ENCODE results near the gene RBBP9.
"Not testable (repeated sequence)": the region's sequence is repeated elsewhere in the genome, so short reads cannot be mapped to it uniquely, and the experiment has no call there.

Gene RBBP9

DNA sequence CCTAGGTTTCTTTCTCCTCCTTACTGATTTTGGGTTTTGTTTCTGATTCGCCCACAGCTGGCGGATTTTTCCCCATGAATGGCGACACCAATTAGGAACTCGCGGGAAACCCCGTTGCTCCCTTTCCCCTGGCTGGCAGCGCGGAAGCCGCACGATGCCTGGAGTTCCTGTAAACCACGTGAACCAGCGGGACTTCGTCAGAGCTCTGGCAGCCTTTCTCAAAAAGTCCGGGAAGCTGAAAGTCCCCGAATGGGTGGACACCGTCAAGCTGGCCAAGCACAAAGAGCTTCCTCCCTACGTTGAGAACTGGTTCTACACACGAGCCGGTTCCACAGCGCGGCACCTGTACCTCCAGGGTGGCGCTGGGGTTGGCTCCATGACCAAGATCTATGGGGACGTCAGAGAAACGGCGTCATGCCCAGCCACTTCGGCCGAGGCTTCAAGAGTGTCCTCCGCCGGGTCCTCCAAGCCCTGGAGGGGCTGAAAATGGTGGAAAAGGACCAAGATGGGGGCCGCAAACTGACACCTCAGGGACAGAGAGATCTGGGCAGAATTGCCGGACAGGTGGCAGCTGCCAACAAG lies 7.5 kb upstream of the RBBP9 start:
- no peak for DNase-seq (ENCODE audit: low spot score)

DNA sequence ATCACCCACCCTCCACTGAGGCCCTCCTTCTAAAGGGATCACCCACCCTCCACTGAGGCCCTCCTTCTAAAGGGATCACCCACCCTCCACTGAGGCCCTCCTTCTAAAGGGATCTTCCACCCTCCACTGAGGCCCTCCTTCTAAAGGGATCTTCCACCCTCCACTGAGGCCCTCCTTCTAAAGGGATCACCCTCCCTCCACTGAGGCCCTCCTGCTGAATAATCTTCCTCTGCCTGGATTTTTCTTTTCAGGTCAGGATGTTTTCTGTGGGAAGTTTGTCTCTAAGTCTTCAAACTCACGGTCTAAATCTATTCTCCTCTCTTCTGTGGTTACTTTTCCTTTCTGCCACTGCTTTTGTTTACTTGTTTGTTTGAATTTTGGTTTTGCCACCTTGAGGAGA lies 4.6 kb upstream of the RBBP9 start:
- not testable (repeated sequence) for DNase-seq (ENCODE audit: low spot score)

DNA sequence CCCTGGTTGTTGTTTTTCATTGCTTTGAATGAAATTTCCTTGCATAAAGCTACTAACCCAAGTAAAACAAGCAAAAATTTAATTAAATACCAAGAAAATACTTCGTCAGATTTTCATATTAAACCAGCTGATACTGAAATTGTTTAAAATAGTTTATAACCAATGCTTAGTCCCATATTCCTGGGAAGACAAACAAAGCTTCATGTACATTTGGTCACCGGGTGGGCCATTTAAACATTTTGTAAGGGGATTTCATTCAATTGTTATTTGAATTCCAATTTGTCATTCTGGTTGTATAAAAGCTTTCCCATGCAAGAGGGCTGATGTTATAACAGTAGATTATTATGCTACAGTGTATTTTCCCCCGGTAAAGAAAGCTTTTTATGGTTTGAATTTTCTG lies 578 bp upstream of the RBBP9 start:
- no peak for DNase-seq (ENCODE audit: low spot score)

DNA sequence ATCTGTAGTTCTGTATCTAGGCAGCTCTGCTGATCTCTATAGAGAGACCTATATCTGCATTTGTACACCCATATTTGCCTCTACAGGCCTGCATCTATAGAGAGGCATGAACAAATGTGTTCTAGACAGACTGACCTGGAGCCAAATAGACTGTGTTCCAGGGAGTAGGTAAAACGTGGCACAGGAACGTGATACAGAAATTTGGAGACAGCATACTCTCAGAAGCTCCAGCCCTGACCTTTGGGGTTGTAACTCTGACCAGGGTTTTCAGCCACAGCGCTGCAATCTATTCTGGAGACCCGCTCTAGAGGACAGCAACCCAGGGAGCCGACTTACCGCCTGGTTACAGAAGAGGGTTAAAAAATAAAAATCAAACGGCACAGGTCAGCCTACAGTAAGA lies 983 bp downstream of the RBBP9 start:
- DNase-seq (ENCODE audit: low spot score), result no peak

DNA sequence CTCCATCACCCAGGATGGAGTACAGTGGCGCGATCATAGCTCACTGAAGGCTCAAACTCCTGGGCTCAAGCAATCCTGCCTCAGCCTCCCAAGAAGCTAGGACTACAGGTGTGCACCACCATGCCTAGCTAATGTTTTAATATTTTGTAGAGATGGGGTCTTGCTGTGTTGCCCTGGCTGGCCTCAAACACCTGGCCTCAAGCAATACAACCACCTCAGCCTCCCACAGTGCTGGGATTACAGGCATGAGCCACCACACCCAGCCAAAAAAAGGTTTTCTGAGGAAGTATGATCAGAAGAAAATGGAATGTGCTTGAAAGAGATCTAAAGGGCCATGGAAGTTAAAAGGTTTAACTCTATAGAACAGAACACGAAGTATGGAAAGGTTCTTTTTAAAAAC lies 8.7 kb downstream of the RBBP9 start:
- no peak for DNase-seq (ENCODE audit: low spot score)

DNA sequence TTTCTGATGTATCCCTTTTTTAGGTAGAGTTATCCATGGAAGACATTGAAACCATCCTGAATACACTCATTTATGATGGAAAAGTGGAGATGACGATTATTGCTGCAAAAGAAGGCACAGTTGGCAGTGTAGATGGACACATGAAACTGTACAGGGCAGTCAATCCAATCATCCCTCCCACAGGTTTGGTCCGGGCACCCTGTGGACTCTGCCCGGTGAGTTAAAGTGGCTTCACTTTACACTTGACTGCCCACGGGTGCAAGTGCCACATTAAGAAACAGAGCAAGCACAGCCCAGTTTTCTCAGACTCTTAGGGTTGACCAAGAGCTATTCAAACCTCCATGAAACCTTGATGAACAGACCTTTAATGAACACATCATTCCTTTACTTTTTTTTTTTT lies 15.4 kb downstream of the RBBP9 start:
- DNase-seq (ENCODE audit: low spot score), result no peak

DNA sequence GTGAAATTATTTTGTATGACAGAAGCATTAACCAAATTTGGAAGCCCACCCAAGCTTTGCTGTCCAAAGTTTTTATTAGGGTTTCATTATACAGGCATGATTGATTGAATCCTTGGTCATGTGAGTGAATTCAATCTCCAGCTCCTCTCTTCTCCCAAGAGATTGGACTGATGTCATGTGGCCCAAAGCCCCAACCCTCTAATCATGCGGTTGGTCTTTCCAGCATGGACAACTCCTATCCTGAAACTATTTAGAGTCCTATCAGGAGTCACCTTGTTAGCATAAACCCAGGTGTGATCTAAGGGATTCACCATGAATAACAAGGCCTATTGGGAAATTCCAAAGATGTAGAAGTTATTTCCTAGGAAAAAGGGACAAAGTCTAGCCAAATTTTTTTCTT lies 19.2 kb downstream of the RBBP9 start:
- DNase-seq (ENCODE audit: low spot score), result no peak

DNA sequence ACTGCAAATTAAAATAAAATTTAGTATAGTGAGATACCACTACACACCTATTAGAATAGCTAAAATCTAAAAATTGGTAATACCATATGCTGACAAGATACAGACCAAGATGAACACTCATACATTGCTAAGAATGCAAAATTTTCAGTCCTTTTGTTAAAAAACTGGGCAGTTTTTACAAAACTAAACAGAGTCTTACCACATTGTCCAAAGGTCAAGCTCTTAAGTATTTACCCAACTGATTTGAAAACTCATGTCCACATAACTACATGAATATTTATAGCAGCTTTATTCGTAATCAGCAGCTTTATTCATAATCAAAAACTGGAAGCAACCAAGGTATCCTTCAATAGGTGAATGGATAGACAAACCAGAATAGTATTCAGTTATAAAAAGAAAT lies 19.8 kb downstream of the RBBP9 start:
- DNase-seq (ENCODE audit: low spot score), result no peak

DNA sequence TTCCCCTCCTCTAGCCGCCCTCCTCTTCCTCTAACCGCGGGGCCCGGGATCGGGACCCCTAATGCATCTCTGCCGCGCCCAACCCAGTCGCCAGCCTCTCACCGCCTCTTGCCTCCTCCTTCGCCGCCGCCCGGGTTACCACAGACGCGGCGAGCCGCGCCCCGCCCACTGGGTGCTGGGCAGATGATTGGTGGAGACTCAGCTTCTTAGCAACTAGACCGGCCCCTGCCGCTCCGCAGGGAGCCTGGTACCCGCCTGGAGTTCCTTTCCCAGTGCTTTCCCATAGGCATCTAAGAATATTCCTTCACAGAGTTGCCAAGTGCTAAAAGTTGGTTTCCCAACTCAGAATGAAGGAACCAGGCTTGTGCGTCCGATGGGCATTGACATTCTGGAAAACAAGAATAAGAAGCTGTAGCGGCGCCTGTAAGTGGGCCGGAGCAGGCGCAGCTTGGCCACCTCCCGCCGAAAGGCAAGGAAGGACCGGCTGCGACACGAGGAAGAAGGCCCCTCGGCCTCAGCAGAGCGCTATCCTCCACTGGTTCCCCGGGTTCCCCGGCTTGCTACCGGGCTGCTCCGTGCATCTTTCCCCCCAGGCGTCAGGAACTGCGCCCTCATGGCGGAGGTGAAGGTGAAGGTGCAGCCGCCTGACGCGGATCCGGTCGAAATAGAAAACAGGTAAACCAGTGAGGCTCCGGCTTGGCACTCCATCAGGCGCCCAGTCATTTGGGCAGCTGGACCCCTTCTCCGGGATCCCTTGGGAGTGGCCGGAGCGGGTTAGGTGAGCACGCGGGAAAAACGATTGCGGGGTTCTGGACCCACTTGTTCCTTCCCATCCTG lies 29.9 kb downstream of the RBBP9 start, which contains the start of the genes DZANK1 and POLR3F:
Gene DZANK1, minus strand, starts transcription at position 137 of the 837 bp plus-strand sequence. CDS start 1,672 bp downstream, outside the sequence.
Gene POLR3F, plus strand, starts transcription at position 497 of the 837 bp plus-strand sequence. Its CDS starts 117 bp downstream, at position 614.
- peak; percentile 94 for DNase-seq (ENCODE audit: low spot score)

DNA sequence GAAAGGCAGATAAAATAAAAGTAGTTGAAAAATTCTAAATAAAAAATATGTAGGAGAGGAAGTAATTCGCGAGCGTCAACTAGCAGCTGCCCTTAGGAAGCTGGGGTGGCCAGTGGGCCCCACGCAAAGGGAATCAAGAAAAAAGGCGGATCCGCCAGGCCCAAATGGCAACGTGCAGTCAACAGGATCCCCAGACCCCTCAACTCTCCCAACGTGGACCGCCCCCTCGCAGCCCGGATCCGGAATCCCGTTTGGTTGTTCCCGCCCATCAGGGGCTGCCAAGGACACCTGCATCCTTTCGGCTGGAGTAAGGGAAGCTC lies 30.5 kb downstream of the RBBP9 start:
- no peak for DNase-seq (ENCODE audit: low spot score)

DNA sequence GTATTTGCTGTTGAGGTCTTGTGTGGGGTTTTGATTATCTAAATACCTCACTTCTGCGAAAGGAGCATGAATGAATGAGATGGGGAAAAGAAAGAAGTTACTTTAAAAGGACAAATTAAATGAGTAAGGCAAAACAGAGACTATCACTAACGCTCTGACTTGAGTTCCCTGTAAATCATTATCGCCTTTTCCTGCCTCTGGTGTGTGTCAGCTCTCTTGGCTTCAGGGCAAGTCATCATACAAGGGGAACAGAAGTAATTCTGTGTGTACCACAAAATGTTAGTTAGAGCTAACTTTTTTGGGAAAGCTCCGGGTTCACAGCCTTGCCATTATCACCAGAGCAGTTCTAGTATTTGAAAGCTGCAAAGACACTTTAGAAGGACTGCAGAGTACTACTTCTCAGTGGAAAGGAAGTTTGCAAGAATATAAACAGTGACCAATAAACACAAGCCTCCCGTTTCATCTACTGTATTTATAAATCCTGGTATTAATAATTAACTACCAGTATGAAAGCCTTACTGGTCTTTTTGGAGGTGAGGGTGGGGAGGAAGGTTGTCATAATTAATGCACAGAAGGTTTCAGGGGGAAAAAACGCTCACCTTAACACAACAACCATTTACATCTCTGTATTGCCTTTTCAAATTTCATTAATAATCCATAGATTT lies 31.4 kb downstream of the RBBP9 start:
- DNase-seq (ENCODE audit: low spot score), result no peak

DNA sequence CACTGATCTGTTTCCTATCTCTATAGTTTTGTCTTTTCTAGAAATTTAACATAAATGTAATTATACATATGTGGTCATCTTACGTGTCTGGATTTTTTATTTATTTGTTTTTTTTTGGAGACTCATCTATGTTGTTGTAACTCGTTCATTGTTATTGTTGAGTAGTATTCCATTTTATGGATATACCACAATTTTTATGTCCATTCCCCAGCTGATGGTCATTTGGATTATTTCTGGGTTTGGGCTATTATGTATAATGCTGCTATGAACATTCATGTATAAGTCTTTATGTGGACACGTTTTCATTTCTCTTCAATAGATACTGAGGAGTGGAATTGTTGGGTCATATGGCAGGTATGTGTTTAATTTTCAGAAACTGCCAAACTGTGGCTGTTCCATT lies 40.4 kb downstream of the RBBP9 start:
- no peak for DNase-seq (ENCODE audit: low spot score)

DNA sequence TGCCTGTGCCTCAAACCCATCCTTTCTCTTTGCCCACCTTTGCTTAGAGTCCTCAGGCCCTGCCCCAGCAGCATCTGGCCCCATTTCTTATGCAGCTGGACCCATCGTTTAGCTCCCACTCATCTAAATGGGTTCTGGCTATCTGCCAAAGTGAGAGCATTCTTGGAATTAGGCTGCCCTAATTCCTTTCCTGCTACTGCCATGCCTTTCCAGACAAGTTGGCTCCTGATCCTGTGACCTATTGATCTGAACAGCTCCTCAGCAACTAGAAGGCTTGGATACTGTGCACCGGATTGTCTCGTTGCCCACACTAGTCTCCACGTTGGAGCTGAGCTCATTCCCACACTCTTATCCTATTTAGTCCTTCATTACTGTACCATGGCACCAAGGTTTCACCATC lies 53.1 kb downstream of the RBBP9 start:
- no peak for DNase-seq (ENCODE audit: low spot score)

DNA sequence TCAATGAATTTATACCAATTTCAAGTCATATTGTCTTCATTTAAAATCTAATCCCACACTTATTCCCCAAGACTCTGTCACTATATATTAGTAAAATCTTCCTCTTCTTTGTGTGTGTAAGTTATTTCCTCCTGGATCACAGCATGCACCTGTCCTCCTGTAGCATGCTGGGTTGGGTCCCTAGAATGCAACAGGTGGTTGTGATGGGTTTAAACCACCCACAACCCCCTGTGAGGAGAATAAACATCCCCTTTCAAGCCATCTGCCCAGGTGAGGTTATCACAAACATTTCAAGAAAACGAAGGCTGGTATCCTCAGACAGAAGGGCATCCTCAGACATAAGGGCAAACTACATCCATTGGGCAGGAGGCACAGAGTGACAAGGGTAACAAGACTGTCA lies 56.6 kb downstream of the RBBP9 start:
- DNase-seq (ENCODE audit: low spot score), result no peak

DNA sequence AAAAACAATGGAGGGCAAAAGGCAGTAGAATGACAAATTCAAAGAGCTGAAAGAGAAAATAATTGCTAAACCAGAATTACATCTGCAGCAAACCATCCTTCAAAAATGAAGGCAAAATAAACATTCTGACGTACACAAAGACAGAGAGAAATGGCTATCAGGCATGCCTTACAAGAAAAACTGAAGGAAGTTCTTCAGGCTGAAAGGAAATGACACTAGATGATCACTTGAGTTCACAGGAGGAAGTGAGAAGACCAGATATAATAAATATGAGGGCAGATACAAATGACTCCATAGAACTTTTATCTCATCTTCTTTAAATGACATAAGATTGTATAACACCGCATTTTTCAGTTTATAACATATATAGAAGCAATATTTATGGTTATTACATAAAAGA lies 60.2 kb downstream of the RBBP9 start:
- DNase-seq (ENCODE audit: low spot score), result no peak
